ENCODE measurements around the gene BMPER. TPM values are rescaled to one million over a fixed set of nuclear protein-coding genes. Genes with fewer than 3 reads are reported as not detected.

Gene BMPER
- total and polyA plus RNA-seq, 2 of the 8 experiments (the other 6 are each of a cell fraction or from before 2014, with no cell fraction given) = 0.33 to 0.69 TPM

DNA sequence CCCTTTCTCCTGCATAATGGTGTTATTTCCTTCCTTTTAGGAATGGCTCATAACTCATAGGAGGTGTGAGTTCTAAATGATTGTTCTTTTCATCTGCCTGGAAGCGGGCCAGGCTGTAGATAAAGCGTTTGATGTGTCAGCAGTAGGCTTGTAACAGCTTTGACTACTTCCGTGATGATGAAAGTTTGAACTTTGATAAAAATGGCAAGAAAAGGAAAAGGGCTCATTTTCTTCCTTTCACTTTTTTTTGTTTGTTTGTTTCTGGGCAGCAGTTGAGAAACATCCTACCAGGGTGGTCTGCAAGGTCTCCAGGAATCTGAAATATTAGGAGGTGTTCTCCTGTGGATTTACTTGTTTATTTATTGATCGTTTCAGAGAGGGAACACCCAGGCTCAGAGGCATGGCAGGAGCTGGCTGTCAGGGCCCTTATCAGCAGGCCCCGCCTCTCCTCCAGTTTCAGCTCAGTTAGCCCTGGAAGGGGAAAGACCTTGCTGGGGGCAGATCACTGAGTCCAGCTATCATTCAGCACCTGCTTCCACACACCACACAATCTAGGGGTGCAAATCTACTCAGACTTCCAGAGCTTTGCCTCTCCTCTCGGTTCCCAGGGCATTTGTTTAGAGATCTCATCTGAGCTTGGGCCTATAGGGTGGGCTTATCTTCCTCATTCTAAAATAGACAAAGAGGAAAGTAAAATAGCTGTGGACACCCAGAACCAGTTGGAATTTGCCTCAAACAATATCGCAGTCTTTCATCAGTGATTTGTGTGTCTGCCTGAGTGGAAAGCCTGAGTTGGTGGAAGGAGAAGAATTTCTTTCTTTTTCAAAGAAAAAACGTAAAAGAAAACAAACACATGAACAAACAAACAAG is 130.9 kb downstream of the BMPER start:
- H2BK20ac ChIP-seq (ENCODE audit: low read length) = no peak overlapping the region; the same call in 1 of the 2 replicates
- no peak overlapping the region for H3K14ac ChIP-seq (ENCODE audit: insufficient read length)
- FAIRE-seq = no peak
- H4K8ac ChIP-seq (ENCODE audit: extremely low read depth, insufficient read depth, low read length) = no peak overlapping the region
- no peak overlapping the region for H3K9ac ChIP-seq (replicated peaks in 1 of 4; ENCODE audit: extremely low read depth in 1 of 4, low read depth in 3 of 4, low read length in 3 of 4)
- H3K36me3 ChIP-seq (ENCODE audit: control insufficient read depth in 2 of 4, insufficient read depth in 4 of 4, low read length in 3 of 4) = no peaks in the 10 kb centered on the region
- no peak overlapping the region for H3K4ac ChIP-seq (replicated peaks; ENCODE audit: insufficient read length, low read depth, low read length)
- ChIA-PET POLR2A (ENCODE audit: partially characterized antibody) (no interaction called here), CTCF (ENCODE audit: partially characterized antibody) (interaction anchor here (0.7 to 1.6 kb wide), 10 partner anchors 15 to 131 kb away, joined by 3 to 7 read pairs (median 3); partner anchors contain the start of gene BMPER)
- H4K91ac ChIP-seq (replicated peaks; ENCODE audit: insufficient read length, low read length) = no peak overlapping the region
- H2AK5ac ChIP-seq (ENCODE audit: low read depth, low read length) = no peak overlapping the region
- H3K18ac ChIP-seq (ENCODE audit: extremely low read depth, low read length) = no peak overlapping the region
- H2AFZ ChIP-seq (ENCODE audit: low read length) = peak overlapping the region; percentile 20; the same call in 1 of the 2 replicates
- H3K27me3 ChIP-seq (replicated peaks in 1 of 4; ENCODE audit: control insufficient read depth in 3 of 4, extremely low read depth in 1 of 4, insufficient read depth in 3 of 4, low read length in 3 of 4) = no peaks in the 10 kb centered on the region
- H4K5ac ChIP-seq (ENCODE audit: insufficient read length, low read depth, low read length) = no peak overlapping the region
- H3K27ac ChIP-seq (ENCODE audit: low read depth, low read length) = no peak overlapping the region
- no peak overlapping the region for H2BK12ac ChIP-seq (ENCODE audit: low read depth, low read length)
- H3K56ac ChIP-seq (replicated peaks; ENCODE audit: insufficient read length, low read depth, low read length) = no peak overlapping the region
- no peak overlapping the region for H2BK120ac ChIP-seq (replicated peaks; ENCODE audit: low read depth, low read length)
- 87% methylated on average over 8 of the region's 8 CpGs; no CpG with 5 or more reads in 1 of the 2 experiments for WGBS, 2 experiments (ENCODE audit: extremely low coverage in 1 of 2, insufficient coverage in 1 of 2, insufficient read length in 1 of 2, insufficient replicate concordance in 2 of 2, low coverage in 1 of 2, low lambda C conversion rate in 2 of 2, missing lambda C conversion rate in 1 of 2)
- H3K79me2 ChIP-seq (ENCODE audit: control insufficient read depth in 1 of 2, insufficient read depth in 2 of 2, low read length in 2 of 2) = no peaks in the 10 kb centered on the region
- no peaks in the 10 kb centered on the region for H3K79me1 ChIP-seq (ENCODE audit: low read depth, low read length)
- no peaks in the 10 kb centered on the region for H3K4me1 ChIP-seq (replicated peaks in 1 of 4; ENCODE audit: control insufficient read depth in 3 of 4, insufficient read depth in 4 of 4, low read length in 3 of 4)
- H2BK15ac ChIP-seq (ENCODE audit: low read length) = no peak overlapping the region
- 0 out of 2 replicates have a peak overlapping the region, but pooled peaks have one; percentile 8 for H2BK5ac ChIP-seq (ENCODE audit: low read depth, low read length)
- no peak for DNase-seq (ENCODE audit: low read depth in 1 of 2, low spot score in 2 of 2)
- H3K23ac ChIP-seq (ENCODE audit: insufficient read length) = no peak overlapping the region
- H3K4me3 ChIP-seq (ENCODE audit: extremely low read depth in 1 of 4, insufficient read depth in 2 of 4, low read depth in 3 of 4, low read length in 4 of 4) = no peak overlapping the region
- H4K20me1 ChIP-seq (replicated peaks in 1 of 2; ENCODE audit: control insufficient read depth in 1 of 2, insufficient read depth in 2 of 2, low read length in 2 of 2) = no peaks in the 10 kb centered on the region
- H3K23me2 ChIP-seq (ENCODE audit: low read depth, low read length) = no peaks in the 10 kb centered on the region
- no peaks in the 10 kb centered on the region for H3K9me3 ChIP-seq (ENCODE audit: insufficient read depth in 2 of 2, low read depth in 1 of 2, low read length in 1 of 2)
- H3K4me2 ChIP-seq (ENCODE audit: insufficient read depth in 1 of 2, low read depth in 2 of 2, low read length in 2 of 2) = no peak overlapping the region
- TF ChIP-seq RXRA (IDR thresholded peaks at IDR 0.05; ENCODE audit: insufficient read depth, low read depth, low read length) (no peak), YY1 (IDR thresholded peaks at IDR 0.05; ENCODE audit: low read depth, low read length) (no peak), SAP30 (IDR thresholded peaks at IDR 0.05; ENCODE audit: insufficient read depth, insufficient replicate concordance, low read length) (no peak), HDAC6 (IDR thresholded peaks at IDR 0.05; ENCODE audit: low read depth, low read length) (no peak), EZH2 (IDR thresholded peaks at IDR 0.05; ENCODE audit: low read depth, low read length, severe bottlenecking) (no peak), POLR2AphosphoS5 (IDR thresholded peaks at IDR 0.05; ENCODE audit: low read depth, low read length) (no peak), KDM4A (IDR thresholded peaks at IDR 0.05; ENCODE audit: low read depth, low read length, severe bottlenecking) (no peak), GABPA (IDR thresholded peaks at IDR 0.05; ENCODE audit: borderline replicate concordance, insufficient read depth, low read length) (no peak), JUN (IDR thresholded peaks at IDR 0.05; ENCODE audit: low read depth, low read length) (no peak), RAD21 (IDR thresholded peaks at IDR 0.05 in 1 of 2, conservative IDR thresholded peaks at IDR 0.05 in 1 of 2; ENCODE audit: low read depth in 2 of 2, low read length in 2 of 2) (no peak), CEBPB (IDR thresholded peaks at IDR 0.05; ENCODE audit: low read depth, low read length) (no peak)

All from H1 (cell line).